H1 (cell line): Measurements from ENCODE around the gene L3MBTL3. TPM values are rescaled to one million over a fixed set of nuclear protein-coding genes. Genes with fewer than 3 reads are reported as not detected.

ENCODE experiments used
- E2F6 ChIP-seq: IDR thresholded peaks from 2 replicates; pipeline ENCODE4 v1.6.1; 2012; ENCODE audit warnings: inconsistent platforms
- polyA plus RNA-seq, 7 experiments: library from polyadenylated mRNA; depleted of rRNA in 3 of 7; stranded (reverse) in 5 of 7; unstranded in 2 of 7; fragments of >200 nt in 5 of 7; fragments of 200-250 nt in 2 of 7; gene quantifications; 1 replicate in 5 of 7; 2 replicates in 1 of 7; 4 replicates in 1 of 7; pipeline versions ENCODE4 v1.2.1 to v1.2.3, GENCODE V29; 2011 to 2013; ENCODE audit warnings: missing spikeins in 2 of 7, mixed read lengths in 2 of 7
- total RNA-seq: library from RNA; stranded (reverse); fragmentation: NEBNext Ultra II Directional; extraction: Animal tissue kit (Norgen Biotek cat#: 25700); gene quantifications from 2 replicates; pipeline ENCODE4 v1.2.1, GENCODE V29; 2021

Gene L3MBTL3
- total and polyA plus RNA-seq, 2 of the 8 experiments (the other 6 are each of a cell fraction or from before 2014, with no cell fraction given): 3.9 to 17.2 TPM

DNA sequence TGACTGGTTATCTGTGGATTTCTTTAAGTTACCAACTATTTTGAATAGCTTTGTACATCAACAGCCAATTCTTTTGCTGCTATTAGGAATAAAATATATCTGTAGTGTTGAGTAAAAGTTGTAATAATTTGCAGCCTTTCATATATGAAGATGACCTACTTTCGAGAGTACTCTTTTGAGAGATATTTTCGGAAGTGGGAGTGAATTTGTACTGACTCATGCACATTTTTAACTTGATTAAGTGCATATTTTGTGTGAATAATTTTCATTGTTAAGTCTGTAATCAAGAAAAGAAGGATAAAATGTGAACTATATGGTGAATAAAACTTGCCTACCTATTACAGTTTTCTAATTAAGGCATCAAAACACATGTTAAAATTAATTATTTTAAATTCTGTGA, 51.9 kb downstream of the L3MBTL3 start (continued):
- TF ChIP-seq E2F6: no peak
- TF ChIP-seq, all 59 proteins: peak for 0
